SU-DHL-6 (cell line): ENCODE results near the gene PDE6D.

Experiments used
- EZH2phosphoT487 ChIP-seq: fragments of 200-600 bp; sonication (generic), shearing (Covaris generic); conservative IDR thresholded peaks from 2 replicates; pipeline ENCODE4 v1.6.1; 2018; ENCODE audit warnings: mild to moderate bottlenecking, antibody characterized with exemption, low read length, moderate library complexity, mixed read lengths
- TF ChIP-seq, protein P1 (sequence below): fragments of 200-600 bp; sonication (generic); IDR thresholded peaks from one replicate; pipeline ENCODE4 v1.5.1; 2017; ENCODE audit warnings: antibody characterized with exemption, mild to moderate bottlenecking, low read length, moderate library complexity; ENCODE audit not compliant: insufficient read depth, poor library complexity, severe bottlenecking

DNA sequence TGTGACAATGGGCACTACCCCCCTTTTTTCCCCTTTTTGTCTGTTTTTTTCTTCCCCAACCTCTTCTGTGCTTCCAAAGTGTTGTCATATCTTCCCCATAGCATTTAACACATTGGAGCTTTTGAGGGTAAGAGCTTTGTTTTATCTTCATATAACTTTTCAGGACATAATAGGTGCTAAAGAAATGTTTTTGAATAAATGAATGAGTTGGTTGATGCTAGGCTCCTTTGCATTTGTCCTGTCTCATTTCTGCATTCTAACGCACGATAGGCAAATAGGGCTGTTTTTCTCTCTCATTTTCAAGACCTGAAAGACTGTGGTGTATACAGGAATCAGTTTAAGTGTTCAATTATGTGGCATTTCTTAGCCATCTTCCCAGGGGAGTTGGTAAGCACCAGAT, 4.3 kb upstream of the PDE6D start:
- TF ChIP-seq, protein P1, sequence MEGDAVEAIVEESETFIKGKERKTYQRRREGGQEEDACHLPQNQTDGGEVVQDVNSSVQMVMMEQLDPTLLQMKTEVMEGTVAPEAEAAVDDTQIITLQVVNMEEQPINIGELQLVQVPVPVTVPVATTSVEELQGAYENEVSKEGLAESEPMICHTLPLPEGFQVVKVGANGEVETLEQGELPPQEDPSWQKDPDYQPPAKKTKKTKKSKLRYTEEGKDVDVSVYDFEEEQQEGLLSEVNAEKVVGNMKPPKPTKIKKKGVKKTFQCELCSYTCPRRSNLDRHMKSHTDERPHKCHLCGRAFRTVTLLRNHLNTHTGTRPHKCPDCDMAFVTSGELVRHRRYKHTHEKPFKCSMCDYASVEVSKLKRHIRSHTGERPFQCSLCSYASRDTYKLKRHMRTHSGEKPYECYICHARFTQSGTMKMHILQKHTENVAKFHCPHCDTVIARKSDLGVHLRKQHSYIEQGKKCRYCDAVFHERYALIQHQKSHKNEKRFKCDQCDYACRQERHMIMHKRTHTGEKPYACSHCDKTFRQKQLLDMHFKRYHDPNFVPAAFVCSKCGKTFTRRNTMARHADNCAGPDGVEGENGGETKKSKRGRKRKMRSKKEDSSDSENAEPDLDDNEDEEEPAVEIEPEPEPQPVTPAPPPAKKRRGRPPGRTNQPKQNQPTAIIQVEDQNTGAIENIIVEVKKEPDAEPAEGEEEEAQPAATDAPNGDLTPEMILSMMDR, result no peak
- TF ChIP-seq EZH2phosphoT487, result no peak
